ENCODE measurements around the gene RBMY1B. TPM values are rescaled to one million over a fixed set of nuclear protein-coding genes. Genes with fewer than 3 reads are reported as not detected.
"Not testable (repeated sequence)": the region's sequence is repeated elsewhere in the genome, so short reads cannot be mapped to it uniquely, and the experiment has no call there.

The RBMY1B gene
- total RNA-seq (2014; rRNA removed; shearing (Covaris generic)), result not detected in 2 replicates
- not detected in 2 replicates for polyA plus RNA-seq (2015; cell fraction: cytosol; rRNA removed)
- not detected in 2 replicates for polyA plus RNA-seq (2015; cell fraction: nucleus; rRNA removed)

DNA sequence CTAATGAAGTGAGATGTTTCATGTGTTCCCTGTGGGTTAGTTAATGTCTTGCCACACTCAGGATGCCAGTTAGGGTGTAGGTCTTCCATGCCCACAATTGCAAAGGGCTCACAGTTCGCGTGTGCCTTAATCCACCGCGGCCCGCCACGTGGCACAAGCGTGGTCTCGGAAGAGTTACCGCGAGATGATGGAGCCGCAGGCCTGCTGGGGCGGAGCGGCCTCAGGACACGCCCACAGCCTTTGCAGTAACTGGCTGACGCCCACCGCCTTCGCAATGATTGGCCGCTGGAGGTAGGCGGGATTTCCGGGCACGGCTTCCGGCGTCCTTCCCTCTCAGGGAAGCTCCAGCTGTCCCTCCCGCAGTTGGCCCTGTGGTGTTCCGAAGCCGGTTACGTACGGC lies at the start of gene RBMY1B:
Gene RBMY1B (plus strand): TSS at position 301 of the 400 bp plus-strand sequence. CDS start 2,013 bp downstream, outside the sequence.
- DNase-seq (ENCODE audit: low read depth), result not testable (repeated sequence)

DNA sequence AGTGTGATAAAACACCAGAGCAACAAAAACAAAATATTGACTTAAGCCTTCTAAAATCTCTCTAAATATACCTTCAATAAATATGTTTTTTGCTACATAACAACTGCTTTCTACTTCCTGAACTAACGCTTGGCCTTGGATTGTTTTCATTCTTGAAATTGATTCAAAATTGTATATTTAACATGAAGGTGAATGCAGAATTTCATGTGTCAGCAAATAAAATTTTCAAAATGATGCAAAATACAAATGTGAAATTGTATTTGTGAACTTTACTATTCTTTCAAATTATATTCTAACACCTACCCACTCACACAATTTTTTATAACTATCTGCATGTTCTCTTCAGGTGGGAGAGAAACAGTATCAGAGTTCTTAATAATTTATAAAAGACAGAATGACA lies 48.2 kb upstream of the RBMY1B start:
- not testable (repeated sequence) for DNase-seq (ENCODE audit: low read depth)

DNA sequence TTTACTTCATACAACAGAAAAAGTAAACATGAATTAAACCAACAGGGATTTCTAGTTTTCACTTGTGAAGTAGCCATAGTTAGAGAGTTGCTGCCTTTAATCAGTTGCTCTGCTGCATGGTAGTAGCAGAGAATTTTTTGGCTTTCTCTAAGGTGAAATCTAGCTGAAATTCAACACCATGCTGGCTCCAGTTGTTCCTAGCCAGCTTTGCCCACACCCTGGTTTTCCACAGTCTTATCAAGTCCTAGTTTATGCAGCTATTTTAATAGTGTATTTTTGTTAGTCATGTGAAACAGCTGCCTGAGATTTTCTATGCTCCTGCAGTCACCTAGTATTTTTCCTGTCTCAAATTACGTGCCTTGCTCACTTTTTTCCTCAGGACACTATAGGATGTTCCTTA lies 28.2 kb upstream of the RBMY1B start:
- no peak for DNase-seq (ENCODE audit: low read depth)

DNA sequence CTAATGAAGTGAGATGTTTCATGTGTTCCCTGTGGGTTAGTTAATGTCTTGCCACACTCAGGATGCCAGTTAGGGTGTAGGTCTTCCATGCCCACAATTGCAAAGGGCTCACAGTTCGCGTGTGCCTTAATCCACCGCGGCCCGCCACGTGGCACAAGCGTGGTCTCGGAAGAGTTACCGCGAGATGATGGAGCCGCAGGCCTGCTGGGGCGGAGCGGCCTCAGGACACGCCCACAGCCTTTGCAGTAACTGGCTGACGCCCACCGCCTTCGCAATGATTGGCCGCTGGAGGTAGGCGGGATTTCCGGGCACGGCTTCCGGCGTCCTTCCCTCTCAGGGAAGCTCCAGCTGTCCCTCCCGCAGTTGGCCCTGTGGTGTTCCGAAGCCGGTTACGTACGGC lies 23.4 kb downstream of the RBMY1B start, which contains the start of gene RBMY1A1:
Gene RBMY1A1 (plus strand): TSS at position 301 of the 400 bp plus-strand sequence. CDS start 2,013 bp downstream, outside the sequence.
- not testable (repeated sequence) for DNase-seq (ENCODE audit: low read depth)

DNA sequence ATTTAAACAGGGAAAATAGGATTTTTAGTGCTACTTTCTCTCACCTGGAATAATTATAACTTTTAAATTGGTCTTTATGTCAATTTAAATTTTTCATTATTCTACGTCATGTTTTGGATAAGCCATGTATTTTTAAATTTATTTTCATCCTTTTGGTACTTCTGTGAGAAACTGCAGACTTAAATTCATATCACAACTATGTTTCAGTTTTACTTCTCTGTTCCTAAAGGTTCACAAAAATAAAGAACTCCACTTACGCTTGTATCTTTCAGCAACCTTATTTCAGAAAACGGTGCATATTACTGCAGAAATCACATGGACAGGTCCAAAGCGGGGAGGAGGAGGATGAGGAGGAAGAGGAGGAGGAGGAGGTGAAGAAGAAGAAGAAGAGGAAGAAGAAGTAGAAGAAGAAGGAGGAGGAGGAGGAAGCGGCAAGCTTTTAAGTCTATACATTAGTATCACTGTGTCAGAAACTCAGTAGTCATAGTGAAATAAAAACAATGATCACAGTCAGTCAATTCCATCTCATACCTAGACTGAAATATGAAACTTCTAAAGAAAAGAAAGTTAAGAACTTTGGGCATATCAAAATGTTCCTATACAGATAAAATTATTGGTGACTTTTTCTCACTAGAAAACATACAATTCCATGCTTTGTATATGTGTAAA lies 48.3 kb downstream of the RBMY1B start:
- not testable (repeated sequence) for DNase-seq (ENCODE audit: low read depth)

Other genes with a start within 250 kb of the RBMY1B start
- not detected in 2 replicates for gene RBMY1A1, start 23.5 kb downstream of the RBMY1B start, total RNA-seq (2014; rRNA removed; shearing (Covaris generic))